ENCODE data around the gene FRMD4A.

Gene FRMD4A

DNA sequence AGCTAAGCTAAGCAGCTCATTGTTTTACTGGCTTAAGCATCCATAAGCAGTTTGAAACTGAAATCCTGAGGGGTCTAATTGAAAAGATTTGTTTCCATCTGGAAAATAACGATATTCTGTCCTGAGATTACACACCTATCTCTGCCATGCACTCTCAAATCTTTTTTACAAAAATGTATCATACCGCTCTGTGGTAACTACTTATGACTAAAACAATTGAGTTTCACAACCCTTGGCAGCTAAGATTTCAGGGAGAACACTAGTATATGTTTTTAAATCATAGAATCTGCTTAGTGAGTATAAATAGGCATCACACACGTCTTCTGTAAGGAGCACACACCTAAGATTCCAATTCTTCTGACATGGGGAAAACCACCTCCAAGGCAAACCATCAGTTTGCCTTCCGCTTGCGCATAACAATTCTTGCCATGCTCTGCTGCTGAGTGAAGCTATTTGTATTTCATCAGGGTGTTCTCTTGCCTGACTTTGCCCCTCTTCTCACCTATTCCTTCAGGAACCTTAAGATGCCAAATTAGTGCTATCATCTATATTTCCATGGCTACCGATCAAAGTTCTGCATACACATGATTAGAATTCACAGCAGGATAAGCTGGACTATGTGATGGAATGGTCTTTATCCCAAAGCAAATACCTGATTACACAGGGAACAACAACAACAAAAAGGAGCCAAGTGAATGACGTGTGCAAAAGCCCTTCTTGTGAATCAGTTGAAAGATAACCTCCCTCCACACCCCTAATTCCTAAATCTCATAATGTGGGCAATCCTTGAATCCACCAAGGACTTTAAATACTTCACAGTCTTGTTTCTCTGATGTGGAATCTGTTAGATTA is 703.0 kb downstream of the FRMD4A start:
- POLR2A ChIA-PET: no interaction called here

DNA sequence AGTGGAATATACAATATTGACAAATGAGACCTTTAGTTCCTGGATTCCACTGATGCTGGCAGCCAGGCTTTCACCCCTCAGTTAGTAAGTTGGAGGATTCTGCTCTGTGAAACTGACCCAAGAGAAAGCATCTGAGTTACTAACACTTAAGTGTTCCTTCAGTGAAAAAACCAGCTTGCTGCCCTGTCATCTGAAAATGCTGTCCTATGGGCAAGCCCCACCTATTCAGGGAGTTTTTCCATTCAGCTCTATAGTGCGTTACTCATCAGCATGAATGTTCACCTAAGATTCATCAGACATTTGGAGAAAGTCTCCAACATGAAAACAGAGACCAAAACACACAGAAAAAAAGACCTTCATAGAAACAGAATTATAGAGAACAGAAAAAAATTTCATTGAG is 706.1 kb downstream of the FRMD4A start:
- DNase-seq (ENCODE audit: extremely low spot score): no peak
- POLR2A ChIA-PET: no interaction called here
- TF ChIP-seq, protein P1, sequence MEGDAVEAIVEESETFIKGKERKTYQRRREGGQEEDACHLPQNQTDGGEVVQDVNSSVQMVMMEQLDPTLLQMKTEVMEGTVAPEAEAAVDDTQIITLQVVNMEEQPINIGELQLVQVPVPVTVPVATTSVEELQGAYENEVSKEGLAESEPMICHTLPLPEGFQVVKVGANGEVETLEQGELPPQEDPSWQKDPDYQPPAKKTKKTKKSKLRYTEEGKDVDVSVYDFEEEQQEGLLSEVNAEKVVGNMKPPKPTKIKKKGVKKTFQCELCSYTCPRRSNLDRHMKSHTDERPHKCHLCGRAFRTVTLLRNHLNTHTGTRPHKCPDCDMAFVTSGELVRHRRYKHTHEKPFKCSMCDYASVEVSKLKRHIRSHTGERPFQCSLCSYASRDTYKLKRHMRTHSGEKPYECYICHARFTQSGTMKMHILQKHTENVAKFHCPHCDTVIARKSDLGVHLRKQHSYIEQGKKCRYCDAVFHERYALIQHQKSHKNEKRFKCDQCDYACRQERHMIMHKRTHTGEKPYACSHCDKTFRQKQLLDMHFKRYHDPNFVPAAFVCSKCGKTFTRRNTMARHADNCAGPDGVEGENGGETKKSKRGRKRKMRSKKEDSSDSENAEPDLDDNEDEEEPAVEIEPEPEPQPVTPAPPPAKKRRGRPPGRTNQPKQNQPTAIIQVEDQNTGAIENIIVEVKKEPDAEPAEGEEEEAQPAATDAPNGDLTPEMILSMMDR (IDR thresholded peaks at IDR 0.05; ENCODE audit: control extremely low read depth, extremely low read depth, low read depth, missing control alignments): no peak
- CTCF ChIA-PET: interaction anchor here (1.6 kb wide), 1 partner anchor 12 kb away, joined by 4 read pairs; no protein-coding TSS in a partner anchor

More for the DNA sequence above, 703.0 kb downstream of the FRMD4A start:
- DNase-seq (ENCODE audit: extremely low spot score): no peak
- CTCF ChIA-PET: interaction anchor here (0.8 to 1.5 kb wide), 5 partner anchors 8 to 25 kb away, joined by 3 to 4 read pairs (median 3); no protein-coding TSS in a partner anchor
- TF ChIP-seq, protein P1 (IDR thresholded peaks at IDR 0.05; ENCODE audit: control extremely low read depth, extremely low read depth, low read depth, missing control alignments): no peak

DNA sequence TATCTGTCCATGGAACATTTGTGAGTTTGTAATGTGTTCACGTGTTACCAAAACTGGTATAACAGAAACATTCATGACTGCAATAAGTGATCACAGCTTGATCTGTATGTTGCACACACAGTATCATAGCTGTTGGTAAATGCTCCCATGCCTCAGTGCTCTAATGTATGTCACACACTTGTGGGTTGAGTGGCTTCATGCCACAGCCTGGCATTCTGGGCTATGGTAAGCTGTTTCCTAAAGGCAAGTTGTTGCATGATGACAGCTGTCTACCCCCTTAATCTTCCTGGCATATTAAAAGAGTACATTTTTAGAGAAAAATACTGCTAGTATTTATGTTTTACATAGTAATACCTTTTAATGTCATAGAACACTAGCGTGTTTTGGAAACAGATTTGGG is 708.8 kb downstream of the FRMD4A start:
- CTCF ChIA-PET: interaction anchor here (1.2 to 3.9 kb wide), 5 partner anchors 9 to 35 kb away, joined by 3 to 24 read pairs (median 4); partner anchors contain the start of gene PRPF18
- TF ChIP-seq, protein P1 (IDR thresholded peaks at IDR 0.05; ENCODE audit: control extremely low read depth, extremely low read depth, low read depth, missing control alignments): no peak
- no peak for DNase-seq (ENCODE audit: extremely low spot score)
- POLR2A ChIA-PET: no interaction called here

DNA sequence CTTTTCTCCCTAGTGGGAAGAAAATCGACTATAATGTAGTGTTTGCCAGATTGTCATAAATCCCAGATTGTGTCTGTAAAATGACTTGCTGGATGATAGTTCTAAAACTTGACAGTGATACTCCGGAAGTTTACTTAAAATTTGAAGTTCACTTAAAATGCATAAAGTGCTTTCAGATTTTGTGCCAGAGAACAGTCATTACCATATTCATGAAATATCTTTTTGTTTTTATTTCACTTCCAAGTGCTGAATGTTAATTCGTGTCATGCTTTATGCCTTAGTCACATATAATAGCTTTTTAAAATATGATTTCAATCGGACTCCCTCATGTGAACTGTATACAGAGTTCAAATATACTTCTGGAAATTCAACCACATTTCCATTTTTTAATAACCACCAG is 713.6 kb downstream of the FRMD4A start:
- CTCF ChIA-PET: interaction anchor here (0.7 to 1.2 kb wide), 5 partner anchors 9 to 17 kb away, joined by 3 to 4 read pairs (median 3); no protein-coding TSS in a partner anchor
- no peak for DNase-seq (ENCODE audit: extremely low spot score)
- TF ChIP-seq, protein P1 (IDR thresholded peaks at IDR 0.05; ENCODE audit: control extremely low read depth, extremely low read depth, low read depth, missing control alignments): no peak
- POLR2A ChIA-PET: no interaction called here

DNA sequence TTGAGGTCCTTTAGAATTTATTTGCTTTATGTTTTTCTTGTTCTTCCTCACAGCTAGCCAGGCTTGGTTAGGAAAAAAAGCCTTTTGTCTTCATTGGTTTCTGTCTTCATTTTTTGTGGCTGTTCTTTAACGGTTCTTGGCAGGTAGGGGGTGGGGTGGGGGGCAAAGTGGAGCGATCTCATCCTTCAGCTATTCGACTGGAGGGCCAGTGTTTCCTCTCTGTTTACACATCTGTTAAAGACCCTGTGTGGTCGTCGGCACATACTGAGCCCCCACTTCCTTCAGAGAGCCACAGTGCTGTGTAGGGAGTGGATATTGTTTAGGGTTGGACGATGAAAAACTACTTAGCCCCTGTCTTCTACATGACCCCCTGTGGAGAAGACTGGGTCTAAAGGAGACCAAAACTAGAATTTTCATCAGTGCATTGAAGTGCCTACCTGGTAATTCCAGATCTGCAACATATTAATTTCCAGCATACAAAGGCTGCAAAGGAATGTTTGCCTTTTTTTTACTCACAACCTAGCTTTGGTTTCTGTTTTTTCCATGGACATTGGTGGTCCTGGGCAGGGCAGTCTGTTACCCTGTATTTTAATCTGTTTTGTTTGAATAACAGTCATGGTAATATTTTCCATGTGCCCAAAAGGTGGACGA is 714.9 kb downstream of the FRMD4A start:
- TF ChIP-seq, protein P1 (IDR thresholded peaks at IDR 0.05; ENCODE audit: control extremely low read depth, extremely low read depth, low read depth, missing control alignments): no peak
- no peak for DNase-seq (ENCODE audit: extremely low spot score)
- CTCF ChIA-PET: interaction anchor here (0.8 to 3.2 kb wide), 4 partner anchors 10 to 162 kb away, joined by 3 to 12 read pairs (median 3); partner anchors contain the start of gene PRPF18
- POLR2A ChIA-PET: no interaction called here

DNA sequence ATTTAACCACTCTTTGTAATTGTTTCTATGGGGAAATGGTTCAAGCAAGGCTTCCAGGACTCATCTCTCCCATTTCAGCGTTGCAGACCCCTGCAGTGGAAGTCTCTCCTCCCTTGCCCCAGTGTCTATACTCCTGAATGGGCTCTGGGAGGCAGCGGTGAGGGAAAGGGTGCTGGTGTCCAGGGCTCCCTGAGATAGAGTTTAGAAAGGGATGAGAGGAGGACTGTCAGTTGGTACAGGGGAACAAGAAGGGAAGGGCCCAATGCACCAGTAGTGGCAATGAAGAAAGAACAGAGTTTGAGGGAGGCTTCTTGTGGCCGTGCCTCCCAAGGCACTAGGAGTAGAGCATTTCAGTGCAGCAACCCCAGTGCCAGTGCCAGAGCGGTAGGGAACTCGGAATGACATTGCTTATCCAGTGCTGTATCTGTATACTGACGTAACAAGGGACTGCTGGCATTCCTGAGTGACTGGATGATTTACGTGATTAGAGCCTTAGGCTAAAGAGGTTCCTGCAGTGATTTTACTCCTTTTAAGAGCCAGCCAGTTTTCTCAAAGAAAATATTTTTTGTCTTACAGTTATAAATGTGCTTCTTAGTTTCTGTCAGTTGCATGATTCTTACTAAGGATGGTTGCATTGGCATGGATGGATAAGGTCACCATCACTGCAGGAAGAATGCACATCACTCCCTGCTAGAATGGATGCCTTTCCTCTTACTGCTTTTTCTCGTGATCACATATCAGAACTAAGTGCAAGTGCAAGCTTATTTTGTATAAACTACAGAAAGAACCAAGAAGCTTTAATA is 716.0 kb downstream of the FRMD4A start:
- no peak for DNase-seq (ENCODE audit: extremely low spot score)
- TF ChIP-seq, protein P1 (IDR thresholded peaks at IDR 0.05; ENCODE audit: control extremely low read depth, extremely low read depth, low read depth, missing control alignments): no peak
- ChIA-PET CTCF (interaction anchor here (0.8 to 3.2 kb wide), 5 partner anchors 9 to 163 kb away, joined by 3 to 12 read pairs (median 3); partner anchors contain the start of gene PRPF18), POLR2A (no interaction called here)
